Stimulated activated CD4-positive, alpha-beta T cell treated with anti-CD3 and anti-CD28 coated beads, TNF-alpha, amount 100 ng/mL, for 48 hours (primary cell): Measurements from ENCODE around the gene DNAJB2.
"Not testable (repeated sequence)": the region's sequence is repeated elsewhere in the genome, so short reads cannot be mapped to it uniquely, and the experiment has no call there.

ENCODE experiments used
- DNase-seq, 3 donors: peaks; one replicate each; pipeline ENCODE4 v3.0.0-alpha.2; 2020; ENCODE audit warnings: low read depth in 3 of 3

The DNAJB2 gene

DNA sequence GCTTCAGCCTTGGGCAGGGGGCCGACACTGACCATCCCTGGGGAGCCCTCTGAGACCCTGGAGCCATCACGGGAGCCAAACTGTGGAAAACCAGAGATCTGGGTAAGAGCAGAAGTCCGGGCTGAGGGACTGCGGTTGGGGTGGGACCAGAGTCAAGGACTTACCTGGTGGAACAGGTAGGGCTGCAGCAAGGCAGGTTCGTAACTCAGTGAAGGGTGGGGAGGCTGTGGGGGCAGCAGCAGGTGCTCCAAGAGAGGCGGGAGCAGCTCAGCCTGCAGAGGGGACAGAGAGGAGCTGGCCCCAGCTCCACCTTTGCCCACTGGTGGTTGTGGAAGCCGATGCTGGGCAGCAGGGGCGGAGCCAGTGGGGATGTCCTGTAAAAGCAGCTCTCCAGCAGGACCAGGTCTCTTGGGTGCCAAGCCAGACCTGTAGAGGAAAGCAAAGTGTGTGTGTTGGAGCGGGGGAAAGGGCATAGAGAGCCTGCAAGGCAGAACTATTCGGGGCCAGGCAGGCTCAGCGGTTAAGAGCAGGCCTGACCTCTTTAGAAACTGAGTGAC, 23.3 kb downstream of the DNAJB2 start:
- no peak for DNase-seq

DNA sequence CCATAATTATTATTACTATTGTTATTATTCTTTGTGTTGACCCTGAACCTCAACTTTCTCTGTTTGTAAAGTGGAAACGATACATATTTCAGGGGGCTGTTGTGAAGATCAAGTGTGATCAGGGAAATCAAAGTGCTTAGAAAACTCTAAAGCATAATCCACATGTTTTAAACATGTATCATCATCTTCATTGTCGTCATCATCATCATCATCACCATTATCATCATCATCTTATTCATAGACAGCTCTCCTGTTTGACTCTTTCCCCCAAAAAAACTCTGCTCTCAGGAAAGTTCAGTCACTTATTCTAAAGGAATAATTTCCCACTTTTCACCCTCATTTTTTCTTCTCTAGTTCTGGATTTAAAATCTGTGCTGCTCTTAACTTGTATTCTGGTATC, 25.1 kb downstream of the DNAJB2 start:
- DNase-seq = no peak

DNA sequence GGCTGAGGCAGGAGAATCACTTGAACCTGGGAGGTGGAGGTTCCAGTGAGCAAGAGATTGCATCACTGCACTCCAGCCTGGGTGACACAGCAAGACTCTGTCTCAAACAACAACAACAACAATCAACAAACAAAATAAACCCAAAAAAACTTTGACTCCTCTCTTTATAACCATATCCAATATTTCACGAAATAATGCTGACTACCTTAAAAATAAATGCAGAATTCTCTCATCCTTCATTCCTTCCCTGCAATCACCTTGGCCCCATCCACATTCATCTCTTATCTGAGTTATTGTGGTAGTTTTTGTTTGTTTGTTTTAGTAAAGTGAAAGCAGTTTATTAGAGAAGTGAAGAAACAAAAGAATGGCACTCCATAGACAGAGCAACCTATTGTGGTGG, 26.9 kb downstream of the DNAJB2 start:
- no peak for DNase-seq

DNA sequence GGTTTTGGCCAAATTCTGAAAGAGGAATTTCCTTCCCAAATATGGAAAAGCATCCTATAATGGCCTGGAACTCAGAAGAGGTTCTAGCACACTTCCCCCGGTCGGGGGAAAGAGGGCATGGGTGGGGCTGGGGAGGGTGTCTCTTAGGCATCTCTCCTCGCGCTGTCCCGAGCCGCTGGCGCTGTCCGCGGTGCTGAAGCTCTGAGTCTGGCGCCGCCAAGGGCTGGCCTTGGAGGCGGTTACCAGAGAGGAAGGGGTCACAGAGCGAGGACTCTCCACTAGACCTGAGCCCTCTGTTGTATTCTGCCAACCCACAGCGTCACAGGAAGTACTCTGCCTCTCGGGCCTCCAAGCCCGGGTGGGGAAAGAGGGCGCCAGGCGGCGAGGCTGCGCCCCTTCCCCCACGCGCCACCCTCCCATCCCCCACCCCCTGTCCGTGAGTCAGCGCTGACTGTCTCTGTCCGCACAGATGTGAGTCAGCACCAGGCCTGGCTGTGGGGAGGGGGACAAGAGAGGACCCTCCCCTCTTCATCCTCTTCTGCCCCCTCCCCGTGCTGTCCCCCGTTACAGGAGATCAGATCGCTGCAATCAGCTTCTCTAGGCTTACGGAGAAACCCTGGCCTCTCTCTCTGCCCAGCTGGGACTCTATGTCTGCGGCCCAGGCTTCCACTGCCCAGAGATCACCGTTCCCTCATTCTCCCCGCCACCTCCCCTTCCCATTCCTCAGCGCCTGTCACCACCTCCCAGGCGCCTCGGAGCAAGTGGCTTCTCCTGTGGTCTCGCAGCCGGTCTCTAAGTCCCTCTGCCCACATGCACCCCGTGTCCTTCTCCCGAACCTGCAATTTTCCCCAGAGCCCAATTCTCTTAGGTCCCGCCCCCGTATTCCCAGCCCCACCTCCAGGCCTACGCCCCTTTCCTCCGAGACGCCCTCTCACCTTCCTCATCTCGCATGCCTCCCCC, 29.3 kb downstream of the DNAJB2 start:
- peak; percentile 32 to 69 (median 37) for DNase-seq

DNA sequence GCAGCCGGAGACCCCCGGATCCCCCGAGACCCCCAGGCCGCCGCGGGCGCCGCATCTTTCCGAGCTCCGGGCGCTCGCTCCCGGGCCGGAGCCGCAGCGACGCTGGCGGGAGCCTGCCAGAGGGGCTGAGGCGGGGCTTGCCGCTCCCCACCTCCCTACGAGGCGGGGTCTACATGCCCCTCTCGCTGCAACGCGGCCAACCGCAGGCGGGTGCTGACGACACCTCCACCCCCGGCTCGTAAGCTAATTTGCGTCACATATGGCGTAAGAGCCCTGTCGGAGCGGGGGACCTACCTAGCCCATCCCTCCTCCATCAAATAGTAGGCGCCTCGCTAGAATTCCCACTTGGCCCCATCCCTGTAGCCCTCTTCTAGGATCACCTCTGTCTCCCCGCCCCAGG, 30.1 kb downstream of the DNAJB2 start, which contains the start of gene PTPRN:
PTPRN (minus strand) TSS at position 124 of the 400 bp plus-strand sequence; CDS start at position 55, 69 bp downstream.
- DNase-seq = no peak

DNA sequence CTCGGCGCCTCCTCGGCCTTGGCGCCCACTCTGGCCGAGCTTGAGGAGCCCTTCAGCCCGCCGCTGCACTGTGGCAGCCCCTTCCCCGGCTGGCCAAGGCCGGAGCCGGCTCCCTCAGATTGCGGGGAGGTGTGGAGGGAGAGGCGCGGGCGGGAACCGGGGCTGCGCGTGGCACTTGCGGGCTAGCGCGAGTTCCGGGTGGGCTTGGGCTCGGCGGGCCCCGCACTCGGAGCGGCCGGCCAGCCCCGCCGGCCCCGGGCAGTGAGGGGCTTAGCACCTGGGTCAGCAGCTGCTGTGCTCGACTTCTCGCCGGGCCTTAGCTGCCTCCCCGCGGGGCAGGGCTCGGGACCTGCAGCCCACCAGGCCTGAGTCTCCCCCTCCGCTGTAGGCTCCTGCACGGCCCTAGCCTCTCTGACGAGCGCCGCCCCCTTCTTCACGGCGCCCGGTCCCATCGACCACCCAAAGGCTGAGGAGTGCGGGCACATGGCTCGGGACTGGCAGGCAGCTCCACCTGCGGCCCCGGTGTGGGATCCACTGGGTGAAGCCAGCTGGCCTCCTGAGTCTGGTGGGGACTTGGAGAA, 33.6 kb downstream of the DNAJB2 start:
- not testable (repeated sequence) for DNase-seq

DNA sequence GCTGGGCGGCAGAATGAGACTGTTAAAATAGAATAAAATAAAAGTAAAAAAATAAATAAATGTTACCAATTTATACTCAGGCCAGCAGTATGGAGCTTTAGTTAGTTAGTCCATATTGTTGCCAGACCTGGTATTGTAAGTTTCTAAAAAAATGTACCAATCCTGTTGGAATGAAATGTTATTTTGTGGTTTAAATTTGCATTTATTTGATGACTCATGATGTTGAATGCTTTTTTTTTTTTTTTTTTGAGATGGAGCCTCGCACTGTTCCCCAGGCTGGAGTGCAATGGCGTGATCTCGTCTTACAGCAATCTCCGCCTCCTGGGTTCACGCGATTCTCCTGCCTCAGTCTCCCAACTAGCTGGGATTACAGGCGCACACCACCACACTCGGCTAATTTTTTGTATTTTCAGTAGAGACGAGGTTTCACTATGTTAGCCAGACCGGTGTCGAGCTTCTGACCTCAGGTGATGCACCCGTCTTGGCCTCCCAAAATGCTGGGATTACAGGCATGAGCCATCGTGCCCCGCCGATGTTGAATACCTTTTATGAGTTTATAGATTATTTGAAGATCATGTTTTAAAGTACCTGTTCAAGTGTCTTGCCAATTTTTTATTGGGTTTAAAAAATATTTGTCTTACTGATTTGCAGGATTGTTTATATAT, 35.8 kb downstream of the DNAJB2 start:
- DNase-seq = no peak

GRCh38 chr2:219323434-219323833, 44.3 kb downstream of the DNAJB2 start:
- no peak for DNase-seq

- no peak for DNase-seq
Measured at GRCh38 chr2:219325136-219325535, 46.0 kb downstream of the DNAJB2 start.

GRCh38 chr2:219325657-219326315, 46.6 kb downstream of the DNAJB2 start:
- no peak for DNase-seq

DNA sequence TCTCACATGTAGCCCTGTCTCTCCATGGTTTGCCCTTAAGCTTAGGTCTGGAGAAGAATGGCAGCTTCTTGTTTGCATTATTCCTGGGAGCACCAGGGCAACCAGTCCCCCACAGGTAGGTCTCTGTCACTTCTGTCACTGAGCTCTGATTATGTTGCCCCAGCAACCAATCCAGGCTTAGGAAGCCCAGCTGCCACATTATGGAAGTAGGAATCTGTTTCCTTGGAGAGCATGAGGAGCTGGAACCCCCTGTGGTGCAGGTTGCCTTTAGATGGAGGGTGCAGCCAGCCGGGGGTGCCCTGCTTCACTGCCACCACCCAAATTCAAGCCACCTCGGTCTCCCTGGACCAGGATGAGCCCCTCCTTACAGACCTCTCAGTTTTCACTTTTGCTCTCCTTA, 48.6 kb downstream of the DNAJB2 start:
- no peak for DNase-seq

DNA sequence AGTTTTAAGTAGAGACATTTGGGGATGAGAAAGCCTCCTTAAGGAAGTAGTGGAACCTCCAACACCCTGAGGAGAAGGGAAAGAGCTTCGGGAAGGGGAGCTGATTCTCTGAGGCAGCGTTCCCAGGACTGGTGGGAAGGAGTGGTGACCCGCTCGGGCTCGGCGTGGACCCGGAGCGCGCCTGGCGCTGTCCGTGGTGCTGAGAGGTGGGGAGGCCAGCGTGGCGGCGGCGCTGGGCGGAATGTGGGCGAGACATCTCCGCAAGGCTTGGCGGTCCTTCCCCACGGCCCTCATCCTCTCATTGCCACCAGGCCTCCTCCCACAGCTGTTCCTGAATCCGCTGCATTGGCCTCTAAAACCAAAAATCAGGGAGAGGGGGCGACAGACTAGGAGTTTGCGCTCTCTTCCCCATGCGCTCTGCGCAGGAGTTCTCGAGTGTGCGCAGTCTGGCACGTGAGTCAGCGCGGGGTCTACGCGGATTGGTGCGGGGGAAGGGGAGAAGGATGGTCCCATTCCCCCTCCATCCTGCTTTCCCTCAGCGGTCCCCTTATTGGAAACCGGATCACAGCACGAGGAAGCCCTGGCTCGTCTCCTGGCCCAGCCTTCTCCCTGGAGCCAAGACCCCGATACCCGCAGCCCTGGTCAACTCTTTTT, 52.5 kb downstream of the DNAJB2 start:
- no peak for DNase-seq

GRCh38 chr2:219332542-219332941, 53.4 kb downstream of the DNAJB2 start, which contains the start of gene RESP18:
Gene RESP18, minus strand, starts transcription at chr2:219332744.
- no peak for DNase-seq

- DNase-seq = no peak
Measured at GRCh38 chr2:219334076-219334475, 54.9 kb downstream of the DNAJB2 start.

DNA sequence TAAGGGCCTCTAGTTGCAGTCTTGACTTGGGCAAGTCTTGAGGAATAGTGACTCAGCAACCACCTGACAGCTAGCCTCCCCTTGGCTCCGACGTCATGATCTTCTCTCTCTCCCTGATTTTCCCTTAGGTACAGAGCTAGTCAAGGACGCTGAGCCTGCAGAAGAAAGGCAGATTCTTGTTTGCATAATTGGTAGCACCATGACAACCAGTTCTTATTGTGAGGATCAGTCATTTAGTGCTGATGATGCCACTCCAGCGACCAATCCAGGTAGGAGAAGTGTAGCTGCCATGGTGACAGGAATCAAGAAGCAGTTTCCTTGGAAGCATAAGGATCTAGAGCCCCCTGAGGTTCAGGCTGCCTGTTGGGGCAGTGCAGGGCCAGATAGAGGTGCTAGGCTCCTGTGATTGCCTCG, 56.2 kb downstream of the DNAJB2 start:
- DNase-seq = no peak
